HEK293T (cell line): ENCODE measurements around the gene DLG1.

Source experiments
- CTCF ChIA-PET: fragments of 350-600 bp; formaldehyde crosslinking; extraction: SDS; loops from one replicate; lab custom pipeline; 2021; ENCODE audit warnings: antibody characterized with exemption, inconsistent platforms; lab: Yijun Ruan, JAX
- POLR2A ChIA-PET: fragments of 350-600 bp; formaldehyde crosslinking; extraction: SDS; loops from one replicate; lab custom pipeline; 2020; ENCODE audit warnings: antibody characterized with exemption, inconsistent platforms; lab: Yijun Ruan, JAX
- DNase-seq: peaks from one replicate; pipeline ENCODE4 v3.0.0; 2012; ENCODE audit warnings: mixed read lengths; ENCODE audit errors: extremely low spot score
- ARNT ChIP-seq: fragments of 450-650 bp; IDR thresholded peaks from 2 replicates; pipeline ENCODE4 v1.6.1; 2017; ENCODE audit warnings: mild to moderate bottlenecking
- BHLHE40 ChIP-seq: fragments of 450-650 bp; IDR thresholded peaks from 2 replicates; pipeline ENCODE4 v1.6.1; 2016; ENCODE audit warnings: mild to moderate bottlenecking, moderate library complexity, borderline replicate concordance
- CTBP1 ChIP-seq: fragments of 450-650 bp; IDR thresholded peaks from 2 replicates; pipeline ENCODE4 v1.6.1; 2016; ENCODE audit warnings: borderline replicate concordance
- ELF4 ChIP-seq: fragments of 450-650 bp; IDR thresholded peaks from 2 replicates; pipeline ENCODE4 v1.6.1; 2017; ENCODE audit warnings: antibody characterized with exemption
- FOXA1 ChIP-seq: fragments of 450-650 bp; IDR thresholded peaks from 2 replicates; pipeline ENCODE4 v1.6.1; 2016; ENCODE audit warnings: mild to moderate bottlenecking
- FOXK2 ChIP-seq: fragments of 450-650 bp; IDR thresholded peaks from 2 replicates; pipeline ENCODE4 v1.6.1; 2016; ENCODE audit warnings: mild to moderate bottlenecking
- FOXM1 ChIP-seq: fragments of 450-650 bp; IDR thresholded peaks from 2 replicates; pipeline ENCODE4 v1.6.1; 2017; ENCODE audit warnings: mild to moderate bottlenecking, borderline replicate concordance
- HDGF ChIP-seq: fragments of 450-650 bp; IDR thresholded peaks from 2 replicates; pipeline ENCODE4 v1.6.1; 2017; ENCODE audit warnings: antibody characterized with exemption, borderline replicate concordance
- L3MBTL2 ChIP-seq: fragments of 450-650 bp; conservative IDR thresholded peaks from 2 replicates; pipeline ENCODE4 v1.6.1; 2016; ENCODE audit warnings: mild to moderate bottlenecking
- LEF1 ChIP-seq: fragments of 450-650 bp; IDR thresholded peaks from 2 replicates; pipeline ENCODE4 v1.6.1; 2017; ENCODE audit warnings: mild to moderate bottlenecking, borderline replicate concordance
- NFRKB ChIP-seq: fragments of 450-650 bp; IDR thresholded peaks from 2 replicates; pipeline ENCODE4 v1.6.1; 2016; ENCODE audit warnings: mild to moderate bottlenecking, moderate library complexity
- SP1 ChIP-seq: fragments of 450-650 bp; IDR thresholded peaks from 2 replicates; pipeline ENCODE4 v1.6.1; 2017
- SUZ12 ChIP-seq: fragments of 450-650 bp; IDR thresholded peaks from 2 replicates; pipeline ENCODE4 v1.6.1; 2016; ENCODE audit warnings: mild to moderate bottlenecking
- TARDBP ChIP-seq: fragments of 450-650 bp; IDR thresholded peaks from 2 replicates; pipeline ENCODE4 v1.6.1; 2016
- ZNF384 ChIP-seq: fragments of 450-650 bp; IDR thresholded peaks from 2 replicates; pipeline ENCODE4 v1.6.1; 2016
- TF ChIP-seq, protein P1 (sequence below): fragments of 450-650 bp; IDR thresholded peaks from 2 replicates; pipeline ENCODE4 v1.6.1; 2016

Gene DLG1

DNA sequence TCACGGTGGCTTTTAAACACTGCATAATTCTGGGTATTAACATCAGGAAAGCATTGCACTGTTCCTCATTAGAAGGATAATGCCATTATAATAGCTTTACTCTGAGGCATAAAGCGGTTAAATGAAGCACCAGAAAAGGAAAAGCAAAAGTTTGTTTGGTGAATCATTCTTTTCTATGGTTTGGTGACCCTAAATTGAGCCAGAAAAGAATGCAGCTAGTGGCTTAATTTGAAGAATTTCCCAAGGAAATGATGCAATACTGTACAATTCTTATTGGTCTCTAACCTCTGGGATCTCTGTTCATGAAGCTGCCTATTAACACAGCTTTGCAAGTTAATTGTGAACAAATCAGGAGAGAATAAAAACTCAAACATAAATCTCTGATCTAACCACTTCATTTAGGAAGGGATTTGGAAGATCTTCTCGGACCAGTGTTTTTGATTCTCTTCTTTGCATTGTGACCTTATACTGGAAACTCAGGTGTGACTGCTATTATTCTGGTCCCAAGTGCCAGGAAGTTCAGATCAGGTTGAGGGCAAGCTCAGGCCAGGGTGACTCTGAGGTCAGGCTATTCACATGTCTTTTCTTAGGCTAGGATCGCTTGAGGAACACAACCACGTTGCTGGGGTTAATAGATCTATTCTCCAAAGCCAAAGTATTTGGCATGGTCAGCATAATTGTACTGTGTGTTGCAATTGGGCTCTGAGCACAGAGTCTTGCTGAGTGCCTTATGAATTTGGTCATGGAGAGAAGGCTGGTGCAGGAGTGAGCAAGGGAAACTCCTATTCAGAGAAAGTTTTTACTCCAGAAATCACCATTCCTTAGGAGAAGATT, 11.3 kb upstream of the DLG1 start:
- ChIA-PET CTCF (no interaction called here), POLR2A (interaction anchor here (0.7 kb wide), 1 partner anchor 10 kb away, joined by 5 read pairs; no protein-coding TSS in a partner anchor)
- TF ChIP-seq LEF1 (no peak), FOXK2 (no peak), NFRKB (no peak), SP1 (no peak), TARDBP (no peak), CTBP1 (no peak)
- TF ChIP-seq, protein P1, sequence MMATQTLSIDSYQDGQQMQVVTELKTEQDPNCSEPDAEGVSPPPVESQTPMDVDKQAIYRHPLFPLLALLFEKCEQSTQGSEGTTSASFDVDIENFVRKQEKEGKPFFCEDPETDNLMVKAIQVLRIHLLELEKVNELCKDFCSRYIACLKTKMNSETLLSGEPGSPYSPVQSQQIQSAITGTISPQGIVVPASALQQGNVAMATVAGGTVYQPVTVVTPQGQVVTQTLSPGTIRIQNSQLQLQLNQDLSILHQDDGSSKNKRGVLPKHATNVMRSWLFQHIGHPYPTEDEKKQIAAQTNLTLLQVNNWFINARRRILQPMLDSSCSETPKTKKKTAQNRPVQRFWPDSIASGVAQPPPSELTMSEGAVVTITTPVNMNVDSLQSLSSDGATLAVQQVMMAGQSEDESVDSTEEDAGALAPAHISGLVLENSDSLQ, result no peak
- no peak for DNase-seq

DNA sequence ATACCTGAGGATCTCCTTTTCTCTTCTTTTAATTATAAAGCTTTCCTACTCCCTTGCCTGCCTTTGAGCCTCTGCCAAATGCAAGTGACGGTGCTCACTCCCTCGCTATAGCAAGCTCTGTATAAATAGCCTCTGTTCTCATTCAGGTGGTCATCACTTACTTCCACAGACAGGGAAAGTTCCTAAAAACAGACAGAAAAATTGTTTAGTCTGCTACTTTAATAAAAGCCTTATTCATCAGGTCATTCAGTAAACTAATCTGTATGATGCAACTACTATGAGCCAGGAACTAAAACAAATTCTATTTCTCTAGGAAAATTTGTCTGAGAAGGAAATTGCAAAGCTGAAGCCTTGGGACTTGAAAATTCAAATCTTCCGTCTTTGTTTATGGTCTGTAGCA, 10.2 kb upstream of the DLG1 start:
- POLR2A ChIA-PET, result no interaction called here
- DNase-seq, result no peak
- CTCF ChIA-PET, result no interaction called here
- TF ChIP-seq FOXA1 (no peak), SP1 (no peak), ELF4 (no peak), SUZ12 (no peak)

DNA sequence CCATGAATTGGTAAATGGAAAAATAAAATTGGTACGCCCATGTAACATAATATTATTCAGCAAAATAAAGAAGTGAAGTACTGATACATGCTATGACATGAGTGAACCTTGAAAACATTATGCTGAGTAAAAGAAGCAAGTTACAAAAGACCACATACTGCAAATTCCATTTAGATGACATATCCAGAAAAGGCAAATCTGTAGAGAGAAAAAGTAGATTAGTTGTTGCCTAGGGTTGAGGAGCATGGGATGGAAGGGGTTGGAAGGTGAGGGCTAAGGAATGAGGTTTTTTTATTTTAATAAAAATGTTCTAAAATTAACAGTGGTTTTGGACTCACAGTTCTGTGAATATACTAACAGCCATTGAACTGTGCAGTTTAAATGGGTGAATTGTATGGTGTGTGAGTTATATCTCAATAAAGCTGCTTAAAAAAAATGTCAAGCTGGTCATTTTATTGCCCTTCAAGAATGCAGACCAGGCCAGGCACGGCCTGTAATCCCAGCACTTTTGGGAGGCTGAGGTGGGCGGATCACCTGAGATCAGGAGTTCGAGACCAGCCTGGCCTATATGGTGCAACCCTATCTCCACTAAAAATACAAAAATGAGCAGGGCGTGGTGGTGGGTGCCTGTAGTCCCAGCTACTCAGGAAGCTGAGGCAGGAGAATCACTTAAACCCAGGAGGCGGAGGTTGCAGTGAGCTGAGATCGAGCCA, 8.1 kb upstream of the DLG1 start:
- CTCF ChIA-PET, result no interaction called here

DNA sequence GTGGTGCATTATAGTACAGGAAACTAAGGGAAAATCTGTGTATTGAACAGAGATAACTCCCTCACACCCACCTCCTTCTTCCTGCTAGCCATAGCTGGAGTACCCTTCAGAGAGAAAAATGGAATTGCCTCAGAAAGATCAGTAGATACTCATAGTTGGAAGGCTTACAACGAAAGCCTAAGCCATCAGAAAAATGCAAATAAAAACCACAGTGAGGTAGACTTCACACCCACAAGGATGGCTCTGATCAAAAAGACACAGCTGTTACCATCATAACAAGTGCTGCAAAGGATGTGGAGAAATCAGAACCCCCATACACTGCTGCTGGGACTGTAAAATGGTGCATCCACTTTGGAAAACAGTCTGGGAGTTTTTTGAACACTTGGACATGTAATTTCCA, 7.4 kb upstream of the DLG1 start:
- ChIA-PET CTCF (no interaction called here), POLR2A (no interaction called here)
- TF ChIP-seq ELF4, result no peak
- no peak for TF ChIP-seq ARNT
- no peak for TF ChIP-seq CTBP1
- no peak for TF ChIP-seq NFRKB
- no peak for TF ChIP-seq FOXK2
- TF ChIP-seq ZNF384, result no peak
- no peak for TF ChIP-seq FOXM1
- TF ChIP-seq, protein P1, result no peak
- no peak for DNase-seq

More for the DNA sequence above, 8.1 kb upstream of the DLG1 start:
- POLR2A ChIA-PET, result no interaction called here
- DNase-seq, result no peak
- TF ChIP-seq FOXA1 (no peak), ELF4 (no peak), SP1 (no peak), BHLHE40 (no peak), SUZ12 (no peak), ARNT (no peak), FOXM1 (no peak), L3MBTL2 (no peak), TARDBP (no peak), NFRKB (no peak), HDGF (no peak), ZNF384 (no peak), FOXK2 (no peak), CTBP1 (no peak), LEF1 (no peak)
- TF ChIP-seq, protein P1, result no peak

DNA sequence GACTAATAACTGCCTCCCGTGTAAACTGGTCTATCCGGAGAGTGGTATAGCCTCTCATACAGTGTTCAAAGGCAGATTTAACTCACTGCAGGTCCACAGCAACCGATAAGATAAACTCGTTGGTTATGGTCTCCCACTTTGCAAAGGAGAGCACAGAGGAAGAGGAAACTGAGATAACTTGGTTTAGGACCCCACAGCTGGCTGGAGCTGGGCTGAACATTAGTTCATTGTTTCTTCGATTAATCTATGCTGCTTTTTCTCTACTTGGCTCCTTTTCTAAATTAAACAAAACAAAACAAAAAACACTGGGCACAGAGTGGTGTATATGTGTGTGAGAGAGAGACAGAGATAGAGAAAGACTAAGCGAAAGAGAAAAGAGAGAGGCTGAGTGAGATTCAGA, 5.0 kb upstream of the DLG1 start:
- POLR2A ChIA-PET, result no interaction called here
- TF ChIP-seq SUZ12, result no peak
- TF ChIP-seq SP1, result no peak
- TF ChIP-seq FOXK2, result no peak
- TF ChIP-seq ELF4, result no peak
- TF ChIP-seq BHLHE40, result no peak
- TF ChIP-seq ARNT, result no peak
- CTCF ChIA-PET, result no interaction called here
- DNase-seq, result no peak

DNA sequence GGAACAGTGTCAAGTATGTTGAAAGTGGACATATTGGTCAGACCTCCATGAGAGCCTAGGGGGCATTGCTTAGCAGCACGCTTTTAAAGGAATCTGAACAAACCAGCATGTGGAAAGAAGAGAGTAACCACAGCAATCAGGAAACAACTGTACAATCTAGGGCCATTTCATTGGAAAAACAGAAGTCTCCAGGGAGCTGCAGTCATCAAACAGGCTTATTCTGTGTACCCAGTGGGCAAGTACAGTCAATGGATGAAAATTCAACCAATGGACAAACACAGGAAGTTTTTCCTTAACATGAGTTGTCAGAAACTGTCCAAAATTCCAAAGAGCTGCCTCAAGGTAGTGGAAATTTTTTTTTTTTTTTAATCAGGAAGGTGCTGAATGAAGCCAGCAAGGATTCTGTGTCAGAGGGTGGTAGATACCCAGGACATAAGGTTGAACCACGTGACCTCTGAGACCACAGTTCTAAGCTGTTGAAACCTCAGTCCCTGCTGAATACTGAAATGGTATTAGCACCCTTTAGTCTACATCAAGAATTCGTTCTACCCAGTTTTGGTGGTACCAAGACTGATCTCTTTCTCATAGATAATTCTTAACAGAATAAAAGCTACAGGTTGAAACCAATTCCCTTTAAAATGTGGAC, 4.4 kb upstream of the DLG1 start:
- no peak for DNase-seq
- TF ChIP-seq, protein P1, result no peak
- TF ChIP-seq ELF4 (no peak), BHLHE40 (no peak), ZNF384 (no peak), NFRKB (no peak), FOXM1 (no peak), FOXK2 (no peak), SUZ12 (no peak), SP1 (no peak)
- POLR2A ChIA-PET, result no interaction called here
- CTCF ChIA-PET, result no interaction called here
